ENCODE results near the gene HS6ST1.

HS6ST1 gene

GRCh38 chr2:128298286-128298685, 20.4 kb downstream of the HS6ST1 start:
- DNase-seq: no peak

- DNase-seq: no peak
Measured at GRCh38 chr2:128293870-128294455, 24.7 kb downstream of the HS6ST1 start.

- DNase-seq: no peak
Measured at GRCh38 chr2:128293426-128293755, 25.3 kb downstream of the HS6ST1 start.

DNA sequence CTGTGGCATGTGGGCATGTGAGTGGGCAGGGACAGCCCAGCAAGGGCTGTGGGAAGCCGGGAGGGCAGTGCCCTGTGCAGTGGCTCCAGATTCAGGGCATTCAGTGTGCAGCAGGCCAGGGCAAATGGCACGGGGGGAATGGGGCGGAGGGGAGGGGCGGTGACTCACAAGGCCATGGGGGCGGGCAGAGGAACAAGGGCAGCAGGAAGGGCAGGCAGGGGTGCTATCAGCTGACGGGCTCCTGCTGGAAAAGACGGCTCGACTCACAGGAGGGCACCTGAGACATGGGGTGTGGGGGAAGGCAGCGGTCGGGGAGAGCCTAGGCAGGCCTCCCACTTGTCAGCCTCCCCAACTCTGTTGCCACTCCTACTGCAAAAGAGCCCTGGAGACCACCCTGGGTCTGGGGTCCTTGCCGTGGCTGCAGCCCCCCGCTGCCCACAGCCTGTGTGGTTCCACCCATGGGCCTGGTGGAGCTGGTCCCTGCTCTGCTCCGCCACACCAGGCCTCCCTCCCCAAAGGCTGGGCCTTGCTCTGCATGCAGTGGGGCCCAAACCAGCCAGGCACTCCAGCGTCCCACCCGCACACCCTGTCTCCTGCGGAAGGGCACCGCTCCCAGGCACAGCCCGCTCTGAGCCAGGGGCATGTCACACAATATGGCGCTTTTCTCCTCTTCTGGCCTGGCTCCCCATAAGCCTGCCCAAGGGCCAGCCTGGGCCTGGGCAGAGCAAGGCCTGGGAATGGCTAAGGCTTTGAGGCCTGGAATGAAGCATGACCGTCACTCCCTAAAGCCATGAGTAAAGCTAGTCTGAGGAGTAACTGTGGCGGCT, 25.9 kb downstream of the HS6ST1 start:
- no peak for DNase-seq

DNA sequence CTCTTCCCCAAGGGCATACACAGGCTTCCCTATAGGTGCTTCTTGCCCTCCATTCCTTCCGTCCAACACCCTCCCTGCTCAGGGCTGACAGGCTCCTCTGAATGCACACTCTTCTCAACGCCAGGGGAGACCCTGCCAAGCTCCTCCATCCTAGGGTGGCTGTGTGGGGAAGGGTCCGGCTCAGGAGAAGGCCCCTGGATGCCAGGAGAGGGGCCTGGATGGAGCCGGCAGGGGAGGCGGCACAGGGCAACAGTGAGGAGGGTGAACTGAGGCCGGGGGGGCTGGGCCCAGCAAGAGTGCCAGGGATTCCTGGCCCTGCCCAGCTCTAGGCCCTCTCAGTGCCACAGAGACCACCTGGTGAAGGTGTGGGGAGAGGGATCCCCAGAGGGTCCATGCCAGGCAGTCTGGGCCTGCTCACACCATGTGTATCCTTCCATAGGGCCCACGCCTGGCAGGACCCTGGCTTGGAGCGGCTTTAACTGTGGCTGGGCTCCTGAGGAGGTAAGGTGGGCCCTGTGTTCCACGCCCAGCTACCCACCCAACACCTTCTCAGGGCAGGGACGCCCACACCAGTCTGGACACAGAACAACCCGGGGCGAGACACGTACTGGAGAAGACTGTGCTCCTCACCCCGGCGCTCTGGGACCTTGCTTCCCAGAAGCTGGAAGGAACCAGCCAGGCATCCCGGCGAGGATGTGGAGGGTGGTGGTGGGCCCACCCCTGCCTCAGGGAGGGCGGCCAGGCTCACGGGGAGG, 26.6 kb downstream of the HS6ST1 start:
- DNase-seq: no peak

- no peak for DNase-seq
Measured at GRCh38 chr2:128291161-128291843, 27.4 kb downstream of the HS6ST1 start.

- DNase-seq: no peak
Measured at GRCh38 chr2:128290356-128290755, 28.3 kb downstream of the HS6ST1 start.

GRCh38 chr2:128289439-128289838, 29.2 kb downstream of the HS6ST1 start:
- no peak for DNase-seq

GRCh38 chr2:128288781-128289180, 29.9 kb downstream of the HS6ST1 start:
- no peak for DNase-seq

- DNase-seq: no peak
Measured at GRCh38 chr2:128287780-128288735, 30.6 kb downstream of the HS6ST1 start.

DNA sequence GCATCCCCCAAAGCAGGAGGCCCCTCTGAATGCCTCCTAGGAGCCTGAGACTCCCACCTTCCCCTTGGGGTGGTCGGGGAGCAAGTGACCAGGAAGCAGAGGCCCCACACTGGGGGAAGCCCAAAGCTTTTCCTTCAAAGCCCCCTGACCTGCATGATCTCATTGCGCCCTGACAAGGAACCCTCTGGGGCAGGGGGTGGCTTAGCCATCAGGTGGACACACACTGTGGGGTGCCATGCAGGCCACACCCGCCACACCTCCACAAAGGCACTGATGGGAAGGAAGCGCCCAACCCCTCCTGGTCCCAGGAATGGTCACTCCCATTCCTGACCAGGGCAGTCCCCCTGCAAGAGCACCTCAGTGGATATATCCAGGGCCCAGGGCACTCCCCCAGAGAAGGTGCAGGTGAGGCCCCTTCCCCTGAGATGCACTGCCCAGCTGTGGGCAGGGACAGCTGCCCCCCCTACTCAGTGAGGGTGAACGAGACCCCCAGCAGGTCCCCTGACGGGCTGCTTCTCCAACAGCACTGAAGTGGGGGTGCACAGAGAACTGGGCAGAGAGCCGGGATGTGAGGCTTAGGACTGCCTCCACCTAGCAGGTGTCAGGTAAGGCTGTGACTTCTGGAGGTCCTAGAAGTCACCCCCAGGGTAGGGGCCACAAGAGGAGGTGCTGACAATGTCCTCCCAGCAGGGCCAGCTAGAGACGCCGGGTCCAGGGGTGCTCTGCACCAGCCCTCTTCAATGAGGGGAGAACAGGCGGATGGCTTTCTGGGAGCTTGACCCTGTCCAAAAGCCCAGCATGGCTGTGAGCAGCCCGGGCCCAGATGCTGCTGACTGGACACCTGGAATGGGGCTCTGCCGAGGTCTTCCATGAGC, 31.5 kb downstream of the HS6ST1 start:
- no peak for DNase-seq

- DNase-seq: no peak
Measured at GRCh38 chr2:128286011-128286721, 32.5 kb downstream of the HS6ST1 start.

- no peak for DNase-seq
Measured at GRCh38 chr2:128285329-128285931, 33.2 kb downstream of the HS6ST1 start.

- DNase-seq: no peak
Measured at GRCh38 chr2:128284841-128285240, 33.8 kb downstream of the HS6ST1 start.

- no peak for DNase-seq
Measured at GRCh38 chr2:128284037-128284441, 34.6 kb downstream of the HS6ST1 start.

DNA sequence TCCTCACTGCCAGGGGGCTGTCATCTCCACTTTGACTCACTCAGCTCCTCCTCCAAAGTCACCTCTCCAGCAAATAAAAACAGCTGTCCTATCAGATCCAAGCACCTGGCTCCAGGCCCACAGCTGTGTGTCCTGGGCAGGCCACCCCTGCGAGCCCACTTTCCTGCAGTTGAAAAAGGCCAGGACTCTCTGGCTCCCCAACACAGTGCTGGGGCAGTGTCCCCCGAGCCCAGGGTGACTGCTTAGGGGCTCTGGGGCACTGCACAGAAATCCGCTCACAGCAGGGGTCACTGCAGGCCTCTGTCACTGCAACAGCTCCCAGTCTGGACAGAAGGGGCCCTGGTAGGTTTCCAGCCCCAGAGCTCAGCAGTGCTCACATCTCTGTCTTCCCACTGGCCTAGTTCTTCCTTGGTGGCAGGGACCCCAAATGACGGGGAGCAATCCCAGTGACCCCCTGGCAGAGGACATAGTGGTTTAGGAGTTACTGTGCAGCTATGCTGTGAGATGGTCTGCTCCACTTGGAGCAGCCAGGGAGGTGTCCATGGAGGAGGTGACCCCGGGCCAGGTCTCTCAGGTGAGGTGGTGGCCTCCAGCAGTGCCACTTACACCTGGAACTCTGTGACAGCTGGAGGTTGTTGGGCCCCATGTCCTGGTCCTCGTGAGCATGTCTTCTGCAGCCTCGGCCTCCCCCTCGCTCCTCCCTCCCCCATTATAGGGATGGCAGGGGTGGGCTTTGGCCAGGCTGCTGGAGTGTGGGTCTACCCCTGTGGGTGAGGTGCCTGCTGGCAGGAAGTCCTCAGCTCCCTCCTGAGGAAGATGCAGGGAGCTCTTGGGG, 35.5 kb downstream of the HS6ST1 start:
- DNase-seq: no peak

DNA sequence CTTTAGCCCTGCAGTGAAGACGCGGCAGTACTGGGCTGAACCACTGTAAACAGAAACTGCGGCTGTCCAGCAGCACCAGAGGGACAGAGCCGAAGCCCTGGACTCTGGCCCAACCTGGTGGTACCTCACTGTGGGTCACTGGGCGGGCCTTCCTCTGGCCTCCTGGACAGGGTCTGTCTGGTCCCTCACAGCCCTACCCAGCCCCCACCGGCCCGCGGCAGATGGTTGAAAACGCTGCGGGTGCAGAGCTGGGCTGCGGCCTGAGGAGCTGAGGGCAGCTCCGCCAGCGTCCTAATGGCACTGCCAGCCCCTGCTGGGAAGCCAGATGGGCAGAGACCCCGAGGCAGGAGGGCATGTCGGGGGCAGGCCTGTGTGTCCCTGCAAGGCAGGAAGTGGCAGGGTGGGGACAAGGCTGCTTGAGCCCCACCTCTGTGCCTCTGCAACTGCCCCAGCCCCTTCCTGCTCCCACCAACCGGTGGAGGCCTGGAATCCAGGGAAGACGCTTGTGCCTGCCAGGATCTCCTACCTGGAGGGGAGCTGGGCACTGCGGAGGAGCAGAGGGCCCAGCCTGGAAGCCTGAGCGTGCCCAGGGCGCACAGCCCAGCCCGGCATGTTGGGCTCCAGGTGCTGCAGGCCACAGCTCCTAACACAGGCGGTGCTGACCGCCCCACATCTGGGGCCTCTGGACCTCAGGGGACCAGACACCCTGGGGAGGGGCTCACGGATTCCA, 36.3 kb downstream of the HS6ST1 start:
- DNase-seq: no peak

- no peak for DNase-seq
Measured at GRCh38 chr2:128281852-128282245, 36.8 kb downstream of the HS6ST1 start.

All from amniotic stem cell (primary cell).